SU-DHL-6 (cell line): ENCODE measurements around the gene DPP3.
"Not testable (repeated sequence)": the region's sequence is repeated elsewhere in the genome, so short reads cannot be mapped to it uniquely, and the experiment has no call there.

Experiments used
- H2AFZ ChIP-seq: fragments of 200-600 bp; sonication (generic); 2 replicates; pipeline ENCODE4 v1.6.1; 2014; ENCODE audit warnings: low read depth, mild to moderate bottlenecking, moderate library complexity, mixed read lengths, antibody characterized with exemption, low read length; ENCODE audit not compliant: severe bottlenecking
- H3F3A ChIP-seq: fragments of 200-600 bp; shearing (Covaris generic); 2 replicates; pipeline ENCODE4 v1.6.0; 2016; ENCODE audit warnings: antibody characterized with exemption, mild to moderate bottlenecking; ENCODE audit not compliant: insufficient read depth
- H3K27ac ChIP-seq: fragments of 200-600 bp; sonication (generic); 2 replicates; pipeline ENCODE4 v1.5.1; 2016; ENCODE audit warnings: low read depth, mild to moderate bottlenecking, low read length, moderate library complexity, mixed read lengths
- H3K27me3 ChIP-seq: fragments of 200-600 bp; sonication (generic), shearing (Covaris generic); 2 replicates; pipeline ENCODE4 v1.6.0; 2014; ENCODE audit warnings: mild to moderate bottlenecking, low read length
- H3K36me3 ChIP-seq: fragments of 200-600 bp; sonication (generic); 2 replicates; pipeline ENCODE4 v1.6.1; 2014; ENCODE audit warnings: mild to moderate bottlenecking, low read length, mixed read lengths
- H3K4me2 ChIP-seq: fragments of 300-600, 200-600 bp; shearing (Covaris generic), sonication (generic); 2 replicates; pipeline ENCODE4 v1.6.0; 2014; ENCODE audit warnings: low read length, low read depth, mild to moderate bottlenecking; ENCODE audit not compliant: poor library complexity, severe bottlenecking
- H3K4me3 ChIP-seq: fragments of 200-600 bp; sonication (generic); 2 replicates; pipeline ENCODE4 v1.5.1; 2014; ENCODE audit warnings: antibody characterized with exemption, low read length, mild to moderate bottlenecking, mixed read lengths; ENCODE audit not compliant: insufficient read depth, poor library complexity, severe bottlenecking
- H3K79me2 ChIP-seq: fragments of 200-600 bp; sonication (generic); 2 replicates; pipeline ENCODE4 v1.6.1; 2014; ENCODE audit warnings: mild to moderate bottlenecking, low read length, moderate library complexity; ENCODE audit not compliant: insufficient read depth
- H3K9ac ChIP-seq: fragments of 200-600 bp; sonication (generic); 2 replicates; pipeline ENCODE4 v1.7.0; 2014; ENCODE audit warnings: mild to moderate bottlenecking, low read length
- H3K9me2 ChIP-seq: fragments of 200-600 bp; sonication (generic); replicated peaks from 2 replicates; pipeline ENCODE4 v1.6.1; 2014; ENCODE audit warnings: low read length; ENCODE audit not compliant: insufficient read depth
- H3K9me3 ChIP-seq: fragments of 200-600 bp; sonication (generic); 2 replicates; pipeline ENCODE4 v1.6.1; 2014; ENCODE audit warnings: low read length, mixed read lengths; ENCODE audit not compliant: insufficient read depth
- H4K20me1 ChIP-seq: fragments of 200-600 bp; sonication (generic); 2 replicates; pipeline ENCODE4 v1.6.1; 2014; ENCODE audit warnings: low read depth, mild to moderate bottlenecking, antibody characterized with exemption, low read length, moderate library complexity, mixed read lengths
- EZH2phosphoT487 ChIP-seq: fragments of 200-600 bp; sonication (generic), shearing (Covaris generic); conservative IDR thresholded peaks from 2 replicates; pipeline ENCODE4 v1.6.1; 2018; ENCODE audit warnings: mild to moderate bottlenecking, antibody characterized with exemption, low read length, moderate library complexity, mixed read lengths
- TF ChIP-seq, protein P1 (sequence below): fragments of 200-600 bp; sonication (generic); IDR thresholded peaks from one replicate; pipeline ENCODE4 v1.5.1; 2017; ENCODE audit warnings: antibody characterized with exemption, mild to moderate bottlenecking, low read length, moderate library complexity; ENCODE audit not compliant: insufficient read depth, poor library complexity, severe bottlenecking

Gene DPP3

DNA sequence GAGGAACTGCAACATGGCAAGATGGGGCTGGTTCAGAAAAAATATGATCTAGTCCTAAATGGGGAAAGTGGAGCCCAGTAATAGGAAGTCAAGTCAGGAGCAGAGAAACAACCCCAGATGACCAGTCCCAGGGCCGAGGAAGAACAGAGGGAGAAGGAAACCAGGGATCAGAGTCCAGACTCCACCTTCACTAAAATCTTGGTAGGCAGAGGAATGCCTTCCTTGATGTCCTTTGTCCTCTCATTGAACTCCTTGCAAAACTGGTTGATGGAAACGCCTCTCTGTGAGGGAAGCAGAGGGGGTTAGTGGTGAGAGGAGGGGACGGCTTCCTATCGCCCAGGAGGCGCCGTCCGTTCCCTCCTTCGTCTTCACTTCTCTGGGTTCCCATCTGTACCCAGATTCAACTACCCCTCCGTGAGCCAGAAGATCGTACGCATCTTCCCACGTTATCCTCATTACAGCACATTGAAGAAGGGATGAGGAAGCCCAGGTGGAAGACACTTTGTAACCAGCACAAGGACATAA, 42.2 kb upstream of the DPP3 start:
- peak overlapping the region; percentile 75 for H3K9ac ChIP-seq
- H3K9me2 ChIP-seq: no peaks in the 10 kb centered on the region
- peak overlapping the region; percentile 85 for H3K4me3 ChIP-seq
- TF ChIP-seq, protein P1, sequence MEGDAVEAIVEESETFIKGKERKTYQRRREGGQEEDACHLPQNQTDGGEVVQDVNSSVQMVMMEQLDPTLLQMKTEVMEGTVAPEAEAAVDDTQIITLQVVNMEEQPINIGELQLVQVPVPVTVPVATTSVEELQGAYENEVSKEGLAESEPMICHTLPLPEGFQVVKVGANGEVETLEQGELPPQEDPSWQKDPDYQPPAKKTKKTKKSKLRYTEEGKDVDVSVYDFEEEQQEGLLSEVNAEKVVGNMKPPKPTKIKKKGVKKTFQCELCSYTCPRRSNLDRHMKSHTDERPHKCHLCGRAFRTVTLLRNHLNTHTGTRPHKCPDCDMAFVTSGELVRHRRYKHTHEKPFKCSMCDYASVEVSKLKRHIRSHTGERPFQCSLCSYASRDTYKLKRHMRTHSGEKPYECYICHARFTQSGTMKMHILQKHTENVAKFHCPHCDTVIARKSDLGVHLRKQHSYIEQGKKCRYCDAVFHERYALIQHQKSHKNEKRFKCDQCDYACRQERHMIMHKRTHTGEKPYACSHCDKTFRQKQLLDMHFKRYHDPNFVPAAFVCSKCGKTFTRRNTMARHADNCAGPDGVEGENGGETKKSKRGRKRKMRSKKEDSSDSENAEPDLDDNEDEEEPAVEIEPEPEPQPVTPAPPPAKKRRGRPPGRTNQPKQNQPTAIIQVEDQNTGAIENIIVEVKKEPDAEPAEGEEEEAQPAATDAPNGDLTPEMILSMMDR: no peak
- TF ChIP-seq EZH2phosphoT487: no peak
- H3K27me3 ChIP-seq: no peaks in the 10 kb centered on the region
- peak overlapping the region; percentile 60; the same call in 1 of the 2 replicates for H3K27ac ChIP-seq
- H3K36me3 ChIP-seq: 0 out of 2 replicates have a peak, but pooled peaks cover 2% of the 10 kb centered on the region
- no peaks in the 10 kb centered on the region; the same call in 1 of the 2 replicates for H3K79me2 ChIP-seq
- H3F3A ChIP-seq: no peaks in the 10 kb centered on the region
- H4K20me1 ChIP-seq: no peaks in the 10 kb centered on the region
- peak overlapping the region; percentile 69 for H3K4me2 ChIP-seq
- H2AFZ ChIP-seq: peak overlapping the region; percentile 87
- H3K9me3 ChIP-seq: no peaks in the 10 kb centered on the region

DNA sequence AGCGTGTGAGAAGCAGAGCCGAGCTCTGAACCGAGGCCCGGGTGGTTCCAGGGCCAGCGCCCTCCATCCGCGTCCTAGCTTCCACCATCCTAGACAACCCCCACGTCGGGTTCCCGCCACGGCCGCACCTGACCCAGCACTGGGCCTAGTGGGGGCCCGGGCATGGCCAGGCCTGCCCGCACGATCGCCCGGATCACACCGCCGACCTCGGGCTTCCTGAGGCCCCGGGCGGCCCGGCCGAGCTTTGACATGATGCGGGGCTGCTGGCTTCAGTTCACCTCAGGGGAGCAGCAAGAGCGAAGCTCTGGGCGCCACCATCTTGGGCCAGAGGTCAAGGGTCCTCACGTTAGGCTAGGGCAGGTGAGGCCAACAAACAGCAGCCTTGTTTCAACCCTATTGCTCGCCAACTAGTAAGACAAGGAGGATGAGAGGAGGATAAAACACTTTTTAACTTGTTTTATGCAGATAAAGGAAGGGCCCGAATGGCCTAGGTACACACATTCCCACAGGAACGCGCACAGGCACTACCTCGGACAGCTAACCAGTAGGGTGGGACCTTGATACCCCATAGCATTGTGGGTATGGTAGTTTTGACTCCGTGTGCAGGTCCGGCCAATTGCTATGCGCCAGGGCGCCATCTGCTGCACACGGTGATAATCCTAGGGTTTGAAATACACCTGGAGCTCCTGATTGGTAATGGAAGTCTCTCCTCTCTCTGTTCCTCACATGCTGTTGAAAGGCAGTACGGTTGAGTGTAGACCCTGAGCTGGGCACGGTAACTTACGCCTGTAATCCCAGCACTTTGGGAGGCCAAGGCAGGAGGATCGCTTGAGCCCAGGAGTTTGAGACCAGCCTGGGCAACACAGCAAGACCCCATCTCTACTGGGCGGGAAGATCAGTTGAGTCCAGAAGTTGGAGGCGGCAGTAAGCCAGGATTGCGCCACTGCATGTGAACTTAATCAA, 41.4 kb upstream of the DPP3 start, which contains the start of gene MRPL11:
Gene MRPL11, minus strand, starts transcription at position 345 of the 963 bp plus-strand sequence. Its CDS starts 94 bp downstream, at position 251.
- H3K9me2 ChIP-seq: no peaks in the 10 kb centered on the region
- no peaks in the 10 kb centered on the region; the same call in 1 of the 2 replicates for H3K79me2 ChIP-seq
- H3K27ac ChIP-seq: peak within 1 kb of the TSS; percentile 60
- peak within 1 kb of the TSS; percentile 69 for H3K4me2 ChIP-seq
- TF ChIP-seq, protein P1: peak; percentile 56
- TF ChIP-seq EZH2phosphoT487: no peak
- H2AFZ ChIP-seq: peak within 1 kb of the TSS; percentile 87
- H3K36me3 ChIP-seq: 0 out of 2 replicates have a peak, but pooled peaks cover 2% of the 10 kb centered on the region
- H3K9me3 ChIP-seq: no peaks in the 10 kb centered on the region
- no peaks in the 10 kb centered on the region for H3F3A ChIP-seq
- H3K27me3 ChIP-seq: no peaks in the 10 kb centered on the region
- no peaks in the 10 kb centered on the region for H4K20me1 ChIP-seq
- peak within 1 kb of the TSS; percentile 85 for H3K4me3 ChIP-seq
- peak within 1 kb of the TSS; percentile 75 for H3K9ac ChIP-seq

DNA sequence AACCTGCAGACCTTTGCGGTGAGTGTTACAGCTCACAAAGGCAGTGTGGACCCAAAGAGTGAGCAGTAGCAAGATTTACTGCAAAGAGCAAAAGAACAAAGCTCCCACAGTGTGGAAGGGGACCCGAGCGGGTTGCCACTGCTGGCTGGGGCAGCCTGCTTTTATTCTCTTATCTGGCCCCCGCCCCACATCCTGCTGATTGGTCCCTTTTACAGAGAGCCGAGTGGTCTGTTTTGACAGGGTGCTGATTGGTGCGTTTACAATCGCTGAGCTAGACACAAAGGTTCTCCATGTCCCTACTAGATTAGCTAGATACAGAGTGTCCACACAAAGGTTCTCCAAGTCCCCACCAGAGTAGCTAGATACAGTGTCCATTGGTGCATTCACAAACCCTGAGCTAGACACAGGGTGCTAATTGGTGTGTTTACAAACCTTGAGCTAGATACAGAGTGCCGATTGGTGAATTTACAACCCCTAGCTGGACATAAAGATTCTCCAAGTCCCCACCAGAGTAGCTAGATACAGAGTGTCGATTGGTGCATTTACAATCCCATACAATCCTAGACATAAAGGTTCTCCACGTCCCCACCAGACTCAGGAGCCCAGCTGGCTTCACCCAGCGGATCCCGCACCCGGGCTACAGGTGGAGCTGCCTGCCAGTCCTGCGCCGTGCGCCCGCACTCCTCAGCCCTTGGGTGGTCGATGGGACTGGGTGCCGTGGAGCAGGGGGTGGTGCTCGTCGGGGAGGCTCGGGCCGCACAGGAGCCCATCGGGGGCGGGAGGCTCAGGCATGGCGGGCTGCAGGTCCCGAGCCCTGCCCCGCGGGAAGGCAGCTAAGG, 39.9 kb upstream of the DPP3 start:
- H3K79me2 ChIP-seq, H3K4me2 ChIP-seq, H3K4me3 ChIP-seq, H3K27ac ChIP-seq, H3K9me3 ChIP-seq, H3K36me3 ChIP-seq, H4K20me1 ChIP-seq, H3K9ac ChIP-seq, H3K27me3 ChIP-seq, H3K9me2 ChIP-seq, H3F3A ChIP-seq, H2AFZ ChIP-seq: not testable (repeated sequence)

DNA sequence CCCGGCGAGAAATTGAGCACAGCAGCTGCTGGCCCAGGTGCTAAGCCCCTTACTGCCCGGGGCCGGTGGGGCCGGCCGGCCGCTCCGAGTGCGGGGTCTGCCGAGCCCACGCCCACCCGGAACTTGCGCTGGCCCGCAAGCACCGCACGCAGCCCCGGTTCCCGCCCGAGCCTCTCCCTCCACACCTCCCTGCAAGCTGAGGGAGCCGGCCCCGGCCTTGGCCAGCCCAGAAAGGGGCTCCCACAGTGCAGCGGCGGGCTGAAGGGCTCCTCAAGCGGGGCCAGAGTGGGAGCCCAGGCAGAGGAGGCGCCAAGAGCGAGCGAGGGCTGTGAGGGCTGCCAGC, 39.3 kb upstream of the DPP3 start:
- H3K9me3 ChIP-seq, H4K20me1 ChIP-seq, H3K4me3 ChIP-seq, H3K27ac ChIP-seq, H3K27me3 ChIP-seq, H3F3A ChIP-seq, H3K36me3 ChIP-seq, H3K9ac ChIP-seq, H2AFZ ChIP-seq, H3K4me2 ChIP-seq, H3K9me2 ChIP-seq, H3K79me2 ChIP-seq: not testable (repeated sequence)
